HG03378 (cell line): Measurements from ENCODE around the gene INS.

ENCODE experiments used
- ATAC-seq: cut with Tn5 transposase; IDR thresholded peaks from one replicate; pipeline ENCODE4 v1.9.1; 2021; ENCODE audit warnings: mild to moderate bottlenecking, moderate library complexity; ENCODE audit not compliant: unreplicated experiment

INS gene

DNA sequence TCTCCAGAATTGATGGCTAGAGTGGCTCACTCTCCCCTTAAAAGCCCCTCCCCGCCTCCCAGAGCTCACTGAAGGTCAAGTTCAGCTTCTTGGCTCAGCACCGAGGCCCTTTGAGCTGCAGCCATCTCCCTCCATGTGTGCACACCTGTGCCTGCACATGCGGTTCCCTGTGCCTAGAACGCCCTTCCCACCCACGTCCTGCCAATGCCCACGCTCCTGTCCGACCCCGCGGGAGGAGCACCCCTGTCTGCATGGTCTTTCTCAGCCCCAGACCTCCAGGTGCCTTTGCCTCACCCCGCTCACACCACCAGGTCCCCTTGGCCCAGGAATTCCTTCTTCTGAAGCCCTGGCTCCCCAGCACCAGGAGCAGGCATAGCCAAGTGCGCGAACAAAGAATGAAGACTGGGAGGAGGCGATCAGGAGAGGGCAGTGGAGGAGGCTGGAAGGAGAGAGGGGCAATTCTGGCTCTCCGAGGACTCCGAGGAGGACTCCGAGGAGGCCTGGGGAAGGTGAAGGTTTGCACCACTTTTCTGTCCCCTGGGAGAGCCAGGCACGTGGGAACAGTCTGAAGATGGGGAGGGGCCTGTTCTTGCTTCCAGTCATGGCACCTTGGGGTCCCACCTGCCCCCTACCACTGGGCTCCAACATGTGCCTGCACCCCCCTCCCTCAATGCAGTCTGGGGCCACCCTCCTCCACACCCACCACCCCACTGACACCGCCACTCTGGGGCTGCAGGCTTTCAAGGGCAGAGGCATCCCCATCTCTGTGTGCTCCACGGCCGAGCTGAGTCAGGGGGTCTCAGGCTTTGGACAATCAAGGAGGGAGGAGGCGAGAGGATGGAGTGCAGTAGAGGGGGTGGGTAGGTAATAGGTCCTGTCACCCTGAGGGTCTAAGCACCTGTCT lies 39.5 kb downstream of the INS start:
- ATAC-seq = no peak

DNA sequence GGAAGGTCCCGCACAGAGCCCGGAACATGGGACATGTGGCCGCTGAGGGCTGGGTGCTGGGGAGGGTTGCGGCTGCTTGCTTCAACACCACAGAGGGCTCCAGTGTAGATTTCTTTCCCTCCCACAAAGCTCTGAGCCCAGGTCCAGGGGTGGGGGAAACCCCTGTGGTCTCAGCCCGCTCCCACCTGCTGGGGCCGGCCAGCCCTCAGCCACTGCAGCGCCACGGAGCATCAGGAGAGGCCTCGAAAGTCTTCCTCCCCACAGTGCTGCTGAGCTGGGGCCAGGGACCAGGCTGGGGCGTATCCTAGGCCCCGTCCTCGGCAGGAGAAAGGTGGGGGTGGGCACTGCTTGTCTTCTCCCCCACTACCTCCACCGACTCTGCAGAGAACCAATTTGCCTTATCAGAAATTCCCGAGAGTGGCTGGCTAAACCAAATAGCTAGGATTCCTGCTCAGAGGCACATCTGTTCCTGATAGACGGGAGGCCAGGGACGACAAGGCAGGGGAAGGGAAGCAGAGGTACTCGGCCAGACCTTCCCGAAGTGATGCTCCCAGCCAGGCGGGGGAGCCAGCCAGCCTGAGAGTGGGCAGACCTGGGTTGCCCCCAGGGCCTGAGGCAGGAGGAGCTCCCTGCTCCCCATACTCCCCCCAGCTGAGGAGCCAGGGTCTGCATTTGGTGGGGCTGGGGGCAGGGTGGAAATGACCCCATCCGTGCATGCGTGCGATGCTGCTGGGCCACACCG lies 40.5 kb downstream of the INS start:
- no peak for ATAC-seq

GRCh38 chr11:2118677-2119076 lies 42.3 kb downstream of the INS start:
- ATAC-seq = no peak

GRCh38 chr11:2116680-2117079 lies 44.3 kb downstream of the INS start:
- no peak for ATAC-seq

- no peak for ATAC-seq
Observed at GRCh38 chr11:2115308-2115707, 45.7 kb downstream of the INS start.

GRCh38 chr11:2114430-2115241 lies 46.4 kb downstream of the INS start:
- no peak for ATAC-seq

DNA sequence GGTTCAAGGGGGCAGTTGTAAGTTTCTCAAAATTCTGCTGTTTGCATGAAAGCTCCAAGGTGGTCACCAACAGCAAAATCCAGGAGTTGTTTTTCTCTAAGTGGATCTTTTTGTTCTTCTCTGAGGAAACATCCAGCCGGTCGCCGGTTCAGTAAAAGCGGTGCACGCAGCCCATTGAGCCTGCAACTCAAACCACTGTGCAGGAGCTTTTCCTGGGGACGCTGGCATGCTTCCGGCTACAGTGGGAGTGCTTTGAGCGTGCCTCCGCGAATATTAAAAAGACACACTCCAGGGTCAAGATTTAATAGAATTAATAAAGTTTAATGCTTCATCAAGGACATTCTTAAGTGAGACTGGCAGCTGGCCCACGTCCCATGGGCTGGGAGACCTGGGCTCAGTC lies 47.2 kb downstream of the INS start:
- no peak for ATAC-seq

- no peak for ATAC-seq
Observed at GRCh38 chr11:2110521-2110920, 50.5 kb downstream of the INS start.
